CD1c-positive myeloid dendritic cell (primary cell): ENCODE results near the gene PCBP3.
"Not testable (repeated sequence)": the region's sequence is repeated elsewhere in the genome, so short reads cannot be mapped to it uniquely, and the experiment has no call there.

Source experiments
- DNase-seq: peaks from one replicate; pipeline ENCODE4 v3.0.0-alpha.2; 2016; ENCODE audit errors: extremely low spot score

The PCBP3 gene

GRCh38 chr21:45635271-45636151 lies 8.0 kb upstream of the PCBP3 start:
- DNase-seq = no peak

GRCh38 chr21:45636459-45636858 lies 7.1 kb upstream of the PCBP3 start:
- no peak for DNase-seq

GRCh38 chr21:45636951-45637646 lies 6.4 kb upstream of the PCBP3 start:
- DNase-seq = no peak

- no peak for DNase-seq
Measured at GRCh38 chr21:45637883-45638282, 5.6 kb upstream of the PCBP3 start.

- DNase-seq = no peak
Measured at GRCh38 chr21:45638707-45639106, 4.8 kb upstream of the PCBP3 start.

- no peak for DNase-seq
Measured at GRCh38 chr21:45639206-45640000, 4.1 kb upstream of the PCBP3 start.

- DNase-seq = peak; percentile 25
Measured at GRCh38 chr21:45640001-45640887, 3.3 kb upstream of the PCBP3 start.

GRCh38 chr21:45640888-45641479 lies 2.5 kb upstream of the PCBP3 start:
- no peak for DNase-seq

- DNase-seq = no peak
Measured at GRCh38 chr21:45641480-45642035, 2.0 kb upstream of the PCBP3 start.

GRCh38 chr21:45642122-45642813 lies 1.3 kb upstream of the PCBP3 start:
- DNase-seq = peak; percentile 67

GRCh38 chr21:45644041-45644906 lies 749 bp downstream of the PCBP3 start:
- DNase-seq = peak; percentile 49

GRCh38 chr21:45651921-45652320 lies 8.4 kb downstream of the PCBP3 start:
- no peak for DNase-seq

- DNase-seq = no peak
Measured at GRCh38 chr21:45655124-45655523, 11.6 kb downstream of the PCBP3 start.

- DNase-seq = not testable (repeated sequence)
Measured at GRCh38 chr21:45656114-45656513, 12.6 kb downstream of the PCBP3 start.

GRCh38 chr21:45661913-45662622 lies 18.5 kb downstream of the PCBP3 start:
- DNase-seq = not testable (repeated sequence)

- DNase-seq = not testable (repeated sequence)
Measured at GRCh38 chr21:45662623-45663245, 19.2 kb downstream of the PCBP3 start.

- DNase-seq = no peak
Measured at GRCh38 chr21:45669382-45669781, 25.9 kb downstream of the PCBP3 start.

GRCh38 chr21:45670731-45671130 lies 27.2 kb downstream of the PCBP3 start:
- DNase-seq = no peak
